Subcutaneous abdominal adipose tissue (tissue), 5 donors: Measurements from ENCODE around the gene ADAMTS18.

Experiments used
- H3K27ac ChIP-seq: one replicate; pipeline ENCODE4 v1.7.0; 2013; ENCODE audit warnings: low read depth, mild to moderate bottlenecking, inconsistent platforms, low read length, moderate library complexity
- H3K27me3 ChIP-seq, 5 donors: one replicate each; pipeline ENCODE4 v1.7.0; 2013; ENCODE audit warnings: low read length in 5 of 5, inconsistent platforms in 1 of 5; ENCODE audit not compliant: control insufficient read depth in 5 of 5, insufficient read depth in 4 of 5
- H3K36me3 ChIP-seq, 5 donors: one replicate each; pipeline ENCODE4 v1.7.0; 2013; ENCODE audit warnings: low read length in 5 of 5; ENCODE audit not compliant: control insufficient read depth in 5 of 5, insufficient read depth in 5 of 5
- H3K4me1 ChIP-seq, 5 donors: one replicate each; pipeline ENCODE4 v1.7.0; 2013; ENCODE audit warnings: low read length in 5 of 5, mild to moderate bottlenecking in 3 of 5, moderate library complexity in 1 of 5; ENCODE audit not compliant: control insufficient read depth in 5 of 5, insufficient read depth in 5 of 5
- H3K4me3 ChIP-seq, 5 donors: one replicate each; pipeline ENCODE4 v1.7.0; 2013; ENCODE audit warnings: low read length in 5 of 5, low read depth in 1 of 5
- H3K9ac ChIP-seq, 5 donors: one replicate each; pipeline ENCODE4 v1.7.0; 2013; ENCODE audit warnings: low read length in 5 of 5, mild to moderate bottlenecking in 4 of 5, moderate library complexity in 3 of 5
- H3K9me3 ChIP-seq, 5 donors: one replicate each; pipeline ENCODE4 v1.7.0; 2013; ENCODE audit warnings: low read length in 5 of 5; ENCODE audit not compliant: control insufficient read depth in 5 of 5
- donor health status: healthy.
- donor health status: healthy.
- donor health status: healthy.
- donor health status: healthy.
- donor health status: healthy.

The ADAMTS18 gene

GRCh38 chr16:77459534-77460254 is 24.9 kb upstream of the ADAMTS18 start:
- H3K9me3 ChIP-seq, result no peaks in the 10 kb centered on the region
- no peaks in the 10 kb centered on the region for H3K36me3 ChIP-seq
- no peak overlapping the region for H3K27ac ChIP-seq
- H3K27me3 ChIP-seq, result no peaks in the 10 kb centered on the region
- H3K4me1 ChIP-seq, result peaks cover 0 to 6% (median 0%) of the 10 kb centered on the region in 5 donors
- H3K9ac ChIP-seq, result no peak overlapping the region
- no peak overlapping the region for H3K4me3 ChIP-seq

DNA sequence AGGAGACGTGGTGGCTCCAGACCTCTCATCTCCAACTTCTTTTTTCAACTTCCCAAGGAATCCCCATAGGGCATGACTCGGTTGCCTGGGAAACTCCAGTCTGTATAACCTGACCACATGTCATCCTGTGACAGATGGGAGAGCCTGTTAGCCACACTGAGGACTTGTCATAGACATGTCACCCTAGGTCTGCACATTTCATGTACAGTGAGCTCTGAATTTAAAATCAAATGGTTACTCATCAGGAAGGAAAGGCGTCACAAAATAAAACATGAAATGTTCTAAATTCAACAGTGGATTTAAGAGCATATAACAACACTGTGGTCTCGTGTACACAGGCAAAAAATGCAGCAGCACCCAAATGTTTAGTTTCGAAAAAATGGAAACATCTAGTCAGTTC is 22.2 kb upstream of the ADAMTS18 start:
- Histone ChIP-seq H3K27ac (no peak overlapping the region), H3K9ac (no peak overlapping the region), H3K9me3 (no peaks in the 10 kb centered on the region), H3K4me3 (no peak overlapping the region), H3K36me3 (no peaks in the 10 kb centered on the region), H3K4me1 (peaks cover 0 to 10% (median 0%) of the 10 kb centered on the region in 5 donors), H3K27me3 (no peaks in the 10 kb centered on the region)

DNA sequence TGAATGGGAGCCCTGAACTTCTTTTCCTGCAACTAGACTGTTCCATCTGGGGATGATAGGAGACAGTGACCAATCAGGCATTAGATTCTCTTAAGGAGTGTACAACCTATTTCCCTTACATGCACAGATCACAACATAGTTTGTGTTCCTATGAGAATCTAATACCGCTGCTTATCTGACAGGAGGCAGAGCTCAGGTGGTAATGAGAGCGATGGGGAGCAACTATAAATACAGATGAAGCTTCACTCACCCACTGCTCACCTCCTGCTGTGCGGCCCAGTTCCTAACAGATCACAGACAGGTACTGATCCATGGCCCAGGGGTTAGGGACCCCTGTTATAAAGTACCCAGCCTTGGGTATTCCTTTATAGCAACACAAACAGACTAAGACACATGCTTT is 17.4 kb upstream of the ADAMTS18 start:
- no peak overlapping the region for H3K9ac ChIP-seq
- H3K9me3 ChIP-seq, result no peaks in the 10 kb centered on the region
- no peak overlapping the region for H3K27ac ChIP-seq
- H3K4me1 ChIP-seq, result peaks cover 0 to 26% (median 3%) of the 10 kb centered on the region in 5 donors
- no peak overlapping the region for H3K4me3 ChIP-seq
- H3K36me3 ChIP-seq, result no peaks in the 10 kb centered on the region
- no peaks in the 10 kb centered on the region for H3K27me3 ChIP-seq

DNA sequence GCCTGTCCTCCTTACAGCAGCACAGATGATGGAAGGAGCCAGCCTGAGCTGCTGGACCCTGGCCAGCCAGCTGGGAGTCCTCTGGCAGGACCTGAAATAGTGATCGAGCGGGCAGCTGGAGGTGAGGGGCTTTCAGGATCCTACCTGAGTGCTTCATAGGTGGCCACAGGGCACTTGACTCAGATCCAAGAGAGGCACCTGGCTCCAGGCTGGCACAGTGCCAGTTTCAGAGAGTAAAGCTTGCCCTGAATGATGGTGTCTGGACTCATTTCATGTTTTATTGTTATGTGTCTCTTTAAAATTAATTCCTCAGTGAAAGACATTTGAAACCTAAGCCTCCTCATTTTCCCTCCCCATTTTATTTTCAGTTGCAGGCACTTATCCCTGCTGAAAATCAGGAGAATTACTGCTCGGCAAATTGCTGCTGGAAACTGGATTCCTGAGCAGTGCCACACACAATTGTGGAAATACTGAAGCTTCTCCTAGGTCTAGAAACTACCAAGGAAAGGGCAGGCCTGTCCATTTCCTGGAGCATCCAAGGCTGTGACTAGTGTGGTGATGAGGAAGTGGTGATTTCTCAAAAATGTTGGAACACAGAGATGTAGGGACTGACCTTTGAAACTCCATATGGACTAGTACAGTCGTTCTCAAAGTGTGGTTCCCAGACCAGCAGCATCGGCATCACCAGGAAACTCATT is 16.1 kb upstream of the ADAMTS18 start:
- no peaks in the 10 kb centered on the region for H3K9me3 ChIP-seq
- H3K4me3 ChIP-seq, result no peak overlapping the region
- no peak overlapping the region for H3K27ac ChIP-seq
- H3K27me3 ChIP-seq, result no peaks in the 10 kb centered on the region
- H3K4me1 ChIP-seq, result peaks cover 0 to 26% (median 3%) of the 10 kb centered on the region in 5 donors
- no peak overlapping the region for H3K9ac ChIP-seq
- H3K36me3 ChIP-seq, result no peaks in the 10 kb centered on the region

DNA sequence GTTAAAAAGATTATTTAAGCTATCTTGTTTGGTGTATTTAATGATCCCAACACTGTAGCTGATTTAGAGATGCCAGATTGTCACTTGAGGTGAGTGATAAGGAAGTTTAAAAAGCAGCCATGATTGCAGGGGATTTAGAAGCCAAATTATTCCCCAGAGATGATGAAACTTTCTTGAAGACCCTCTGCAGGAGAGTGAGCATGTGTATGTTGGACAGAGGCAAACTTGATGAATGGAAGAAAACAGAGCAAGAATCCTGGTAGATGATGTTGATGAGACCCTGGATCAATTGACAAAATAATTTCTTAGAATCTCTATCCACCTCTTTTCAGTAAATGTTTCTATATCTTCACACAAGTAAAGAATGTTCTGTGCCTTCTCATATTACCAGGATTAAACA is 14.4 kb upstream of the ADAMTS18 start:
- Histone ChIP-seq H3K9me3 (no peaks in the 10 kb centered on the region), H3K9ac (no peak overlapping the region), H3K27ac (no peak overlapping the region), H3K27me3 (no peaks in the 10 kb centered on the region), H3K4me3 (no peak overlapping the region), H3K4me1 (peaks cover 0 to 17% (median 3%) of the 10 kb centered on the region in 5 donors), H3K36me3 (no peaks in the 10 kb centered on the region)

DNA sequence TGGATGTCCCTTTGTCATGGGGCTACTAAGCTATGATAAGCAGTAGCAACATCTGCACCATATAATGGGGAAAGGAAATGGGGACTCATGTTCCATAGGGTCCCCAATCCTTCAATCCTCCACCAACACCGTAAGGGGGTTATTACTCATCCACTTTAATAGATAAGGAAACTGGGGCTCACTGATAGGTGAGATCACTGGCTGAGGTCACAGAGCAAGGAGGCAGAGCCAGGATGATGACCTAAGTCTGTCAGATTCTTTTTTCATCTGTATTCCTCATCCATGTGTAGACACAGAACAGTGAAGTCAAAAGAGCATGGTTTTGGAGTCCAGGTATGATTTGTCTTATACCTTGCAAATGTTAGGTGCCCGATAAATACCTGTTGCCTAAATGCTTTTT is 10.5 kb upstream of the ADAMTS18 start:
- Histone ChIP-seq H3K4me3 (no peak overlapping the region), H3K9me3 (no peaks in the 10 kb centered on the region), H3K27me3 (no peaks in the 10 kb centered on the region), H3K27ac (no peak overlapping the region), H3K9ac (no peak overlapping the region), H3K4me1 (peaks cover 0 to 17% (median 13%) of the 10 kb centered on the region in 5 donors), H3K36me3 (no peaks in the 10 kb centered on the region)

DNA sequence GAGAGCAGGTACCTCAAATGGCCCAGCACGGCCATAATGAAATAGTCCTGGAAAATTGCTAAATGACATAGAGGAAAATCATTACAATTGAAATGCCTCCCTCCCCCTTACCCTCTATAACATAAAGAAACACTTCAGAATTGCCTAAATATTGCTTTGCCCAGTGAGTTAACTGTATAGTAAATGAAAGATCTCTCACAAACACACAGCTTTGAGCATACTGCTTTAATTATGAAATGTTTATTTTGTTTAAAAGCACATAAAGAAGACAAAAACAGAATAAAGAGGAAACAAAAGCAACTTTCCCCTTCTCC is 9.3 kb upstream of the ADAMTS18 start:
- no peaks in the 10 kb centered on the region for H3K9me3 ChIP-seq
- H3K27ac ChIP-seq, result no peak overlapping the region
- no peaks in the 10 kb centered on the region for H3K27me3 ChIP-seq
- H3K9ac ChIP-seq, result no peak overlapping the region
- no peaks in the 10 kb centered on the region for H3K36me3 ChIP-seq
- H3K4me1 ChIP-seq, result peaks cover 0 to 18% (median 13%) of the 10 kb centered on the region in 5 donors
- no peak overlapping the region for H3K4me3 ChIP-seq

DNA sequence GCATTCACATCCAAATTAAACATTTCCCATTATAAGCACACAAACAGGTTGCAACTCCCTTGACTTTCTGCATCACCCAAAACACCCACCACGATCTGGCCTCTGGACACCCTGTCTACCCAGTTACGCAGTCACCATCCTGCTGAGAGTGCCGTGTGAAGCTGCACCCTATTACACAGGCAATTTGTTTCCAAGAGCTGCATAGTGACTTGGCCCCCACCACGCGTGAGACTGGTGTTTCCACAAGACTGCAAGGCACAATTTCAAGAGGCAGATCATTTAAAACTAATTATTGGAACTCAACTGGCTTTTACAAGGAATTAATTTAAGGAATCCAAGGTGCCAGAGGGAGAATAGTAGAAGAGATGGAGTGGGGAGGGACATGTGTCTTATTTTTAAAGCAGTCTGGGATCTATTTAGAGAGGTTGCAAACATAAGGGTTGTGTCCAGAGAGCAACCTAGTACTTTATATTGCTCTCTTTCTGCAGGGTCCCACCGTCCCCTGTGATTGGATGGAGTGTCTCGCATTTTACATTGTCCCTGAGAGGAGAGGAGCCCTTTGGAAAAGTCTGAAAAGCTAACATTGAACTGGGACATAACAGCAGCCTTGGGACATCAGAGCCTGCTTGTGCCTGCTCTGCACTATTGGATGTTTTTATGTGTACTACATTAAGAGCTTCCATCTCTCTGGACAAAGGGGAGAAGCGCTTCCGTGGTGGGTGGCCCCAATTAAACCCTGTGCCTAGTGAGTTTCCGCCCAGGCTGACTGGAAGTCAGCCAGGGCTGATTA is 8.7 kb upstream of the ADAMTS18 start:
- H3K9me3 ChIP-seq, result no peaks in the 10 kb centered on the region
- peaks cover 0 to 24% (median 8%) of the 10 kb centered on the region in 5 donors for H3K4me1 ChIP-seq
- H3K27me3 ChIP-seq, result no peaks in the 10 kb centered on the region
- H3K9ac ChIP-seq, result no peak overlapping the region
- no peaks in the 10 kb centered on the region for H3K36me3 ChIP-seq
- no peak overlapping the region for H3K4me3 ChIP-seq
- H3K27ac ChIP-seq, result no peak overlapping the region

GRCh38 chr16:77442078-77442477 is 7.2 kb upstream of the ADAMTS18 start:
- no peak overlapping the region for H3K27ac ChIP-seq
- no peaks in the 10 kb centered on the region for H3K36me3 ChIP-seq
- no peaks in the 10 kb centered on the region for H3K27me3 ChIP-seq
- H3K9me3 ChIP-seq, result no peaks in the 10 kb centered on the region
- peaks cover 0 to 25% (median 6%) of the 10 kb centered on the region in 5 donors for H3K4me1 ChIP-seq
- H3K9ac ChIP-seq, result no peak overlapping the region
- no peak overlapping the region for H3K4me3 ChIP-seq

- no peak overlapping the region for H3K27ac ChIP-seq
- H3K27me3 ChIP-seq, result peaks cover 1 to 9% (median 7%) of the 10 kb centered on the region in 5 donors
- H3K4me3 ChIP-seq, result no peak overlapping the region
Observed at GRCh38 chr16:77439106-77439505, 4.3 kb upstream of the ADAMTS18 start.

More at GRCh38 chr16:77439106-77439505, 4.3 kb upstream of the ADAMTS18 start:
- Histone ChIP-seq H3K9me3 (no peaks in the 10 kb centered on the region), H3K36me3 (no peaks in the 10 kb centered on the region), H3K9ac (no peak overlapping the region), H3K4me1 (peaks cover 0 to 27% (median 16%) of the 10 kb centered on the region in 5 donors)
